Transverse colon (tissue), 4 donors: ENCODE measurements around the gene C10orf71.

Experiments
- EP300 ChIP-seq: sonication (generic); formaldehyde crosslinking; IDR thresholded peaks from one replicate; pipeline ENCODE4 v1.6.1; 2017; ENCODE audit warnings: antibody characterized with exemption, low read depth
- POLR2A ChIP-seq: fragments of 450-650 bp; IDR thresholded peaks from one replicate; pipeline ENCODE4 v1.6.1; 2016; ENCODE audit warnings: antibody characterized with exemption, mild to moderate bottlenecking, moderate library complexity
- POLR2AphosphoS5 ChIP-seq, 3 donors: sonication (generic); formaldehyde crosslinking; IDR thresholded peaks; one replicate each; pipeline ENCODE4 v1.6.1; 2016; ENCODE audit warnings: antibody characterized with exemption in 3 of 3
- TF ChIP-seq, protein P1 (sequence below), 5 experiments: fragments of 200-600 bp in 3 of 5; fragments of 450-650 bp in 2 of 5; sonication (generic) in 3 of 5; IDR thresholded peaks; 1 replicate in 2 of 5; 2 replicates in 3 of 5; pipeline ENCODE4 v1.5.1; 2016 to 2017; ENCODE audit warnings: antibody characterized with exemption in 5 of 5, inconsistent platforms in 3 of 5, mild to moderate bottlenecking in 2 of 5, moderate library complexity in 1 of 5

DNA sequence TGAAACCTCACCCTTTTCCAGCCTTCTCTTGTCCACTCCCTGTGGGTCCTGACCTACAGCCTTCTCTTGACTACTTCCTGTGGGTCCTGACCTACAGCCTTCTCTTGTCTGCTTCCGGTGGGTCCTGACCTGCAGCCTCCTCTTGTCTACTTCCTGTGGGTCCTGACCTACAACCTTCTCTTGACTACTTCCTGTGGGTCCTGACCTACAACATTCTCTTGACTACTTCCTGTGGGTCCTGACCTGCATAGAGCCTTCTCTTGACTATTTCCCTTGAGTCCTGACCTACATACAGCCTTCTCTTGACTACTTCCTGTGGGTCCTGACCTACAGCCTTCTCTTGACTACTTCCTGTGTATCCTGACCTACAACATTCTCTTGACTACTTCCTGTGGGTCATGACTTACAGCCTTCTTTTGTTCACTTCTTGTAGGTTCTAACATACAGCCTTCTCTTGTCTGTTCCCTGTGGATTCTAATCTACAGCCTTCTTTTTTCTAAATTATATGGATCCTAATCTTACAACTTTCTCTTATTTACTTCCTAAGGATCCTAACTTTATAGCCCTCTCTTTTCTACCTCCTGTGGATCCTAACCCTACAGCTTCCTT, 36.5 kb downstream of the C10orf71 start:
- TF ChIP-seq, protein P1, sequence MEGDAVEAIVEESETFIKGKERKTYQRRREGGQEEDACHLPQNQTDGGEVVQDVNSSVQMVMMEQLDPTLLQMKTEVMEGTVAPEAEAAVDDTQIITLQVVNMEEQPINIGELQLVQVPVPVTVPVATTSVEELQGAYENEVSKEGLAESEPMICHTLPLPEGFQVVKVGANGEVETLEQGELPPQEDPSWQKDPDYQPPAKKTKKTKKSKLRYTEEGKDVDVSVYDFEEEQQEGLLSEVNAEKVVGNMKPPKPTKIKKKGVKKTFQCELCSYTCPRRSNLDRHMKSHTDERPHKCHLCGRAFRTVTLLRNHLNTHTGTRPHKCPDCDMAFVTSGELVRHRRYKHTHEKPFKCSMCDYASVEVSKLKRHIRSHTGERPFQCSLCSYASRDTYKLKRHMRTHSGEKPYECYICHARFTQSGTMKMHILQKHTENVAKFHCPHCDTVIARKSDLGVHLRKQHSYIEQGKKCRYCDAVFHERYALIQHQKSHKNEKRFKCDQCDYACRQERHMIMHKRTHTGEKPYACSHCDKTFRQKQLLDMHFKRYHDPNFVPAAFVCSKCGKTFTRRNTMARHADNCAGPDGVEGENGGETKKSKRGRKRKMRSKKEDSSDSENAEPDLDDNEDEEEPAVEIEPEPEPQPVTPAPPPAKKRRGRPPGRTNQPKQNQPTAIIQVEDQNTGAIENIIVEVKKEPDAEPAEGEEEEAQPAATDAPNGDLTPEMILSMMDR (IDR thresholded peaks at IDR 0.05): no peak
- TF ChIP-seq POLR2A (no peak), POLR2AphosphoS5 (IDR thresholded peaks at IDR 0.05) (no peak), EP300 (no peak)
